Fibroblast of villous mesenchyme (primary cell): ENCODE data around the gene TEX26. TPM values are rescaled to one million over a fixed set of nuclear protein-coding genes. Genes with fewer than 3 reads are reported as not detected.

Source experiments
- DNase-seq: peaks from one replicate; pipeline ENCODE4 v3.0.0-alpha.2; 2010; ENCODE audit warnings: low read depth
- H3K4me3 ChIP-seq: 2 replicates; pipeline ENCODE4 v1.5.1; 2011; ENCODE audit warnings: low read depth, mild to moderate bottlenecking, low read length
- CTCF ChIP-seq: IDR thresholded peaks from 2 replicates; pipeline ENCODE4 v1.5.1; 2012; ENCODE audit warnings: low read depth, mild to moderate bottlenecking, low read length; ENCODE audit not compliant: insufficient read depth
- total RNA-seq: library from RNA; depleted of rRNA; stranded (reverse); fragments of >200 nt; gene quantifications from 2 replicates; pipeline ENCODE4 v1.2.3, GENCODE V29; 2012

TEX26 gene
- total RNA-seq, 1 donor = under 0.01 TPM

- no peak for TF ChIP-seq CTCF
- peak; percentile 15 for DNase-seq
- no peak overlapping the region for H3K4me3 ChIP-seq
Measured at GRCh38 chr13:31015199-31015598, 82.7 kb downstream of the TEX26 start.

- H3K4me3 ChIP-seq = no peak overlapping the region
- no peak for DNase-seq
- no peak for TF ChIP-seq CTCF
Measured at GRCh38 chr13:31016342-31017325, 84.2 kb downstream of the TEX26 start.

- no peak for TF ChIP-seq CTCF
- H3K4me3 ChIP-seq = no peak overlapping the region
- no peak for DNase-seq
Measured at GRCh38 chr13:31018511-31018910, 86.1 kb downstream of the TEX26 start.

GRCh38 chr13:31020996-31021395, 88.5 kb downstream of the TEX26 start:
- no peak overlapping the region for H3K4me3 ChIP-seq
- no peak for DNase-seq
- no peak for TF ChIP-seq CTCF

GRCh38 chr13:31022288-31022895, 89.9 kb downstream of the TEX26 start:
- DNase-seq = no peak
- no peak for TF ChIP-seq CTCF
- no peak overlapping the region for H3K4me3 ChIP-seq

GRCh38 chr13:31022928-31023530, 90.6 kb downstream of the TEX26 start:
- no peak for DNase-seq
- no peak for TF ChIP-seq CTCF
- H3K4me3 ChIP-seq = no peak overlapping the region

Other genes starting within 250 kb of the TEX26 start
- 0.32 and 0.43 TPM in 2 replicates for gene ALOX5AP, start 197.1 kb upstream of the TEX26 start, total RNA-seq
- gene MEDAG, start 26.4 kb upstream of the TEX26 start, total RNA-seq = 12.1 and 20.0 TPM in 2 replicates
- 42.2 and 70.8 TPM in 2 replicates for gene HSPH1, start 229.2 kb downstream of the TEX26 start, total RNA-seq